SK-N-SH (cell line): Measurements from ENCODE around the gene SLC7A6. TPM values are rescaled to one million over a fixed set of nuclear protein-coding genes. Genes with fewer than 3 reads are reported as not detected.

Experiments used
- CTCF ChIA-PET: fragments of 300-600, 350-600 bp; formaldehyde crosslinking; extraction: SDS; loops from one replicate; lab custom pipeline; 2021; lab: Yijun Ruan, JAX
- POLR2A ChIA-PET: fragments of 350-600 bp; sonication (Branson Sonifier 250); formaldehyde crosslinking; extraction: SDS; loops from one replicate; lab custom pipeline; 2020; ENCODE audit warnings: antibody characterized with exemption, inconsistent platforms; lab: Yijun Ruan, JAX
- DNase-seq: peaks from one replicate; pipeline ENCODE4 v3.0.0; 2012
- H2AFZ ChIP-seq: fragments of 200-600 bp; sonication (generic); 2 replicates; pipeline ENCODE4 v1.8.1; 2016; ENCODE audit warnings: antibody characterized with exemption, mild to moderate bottlenecking, low read depth
- H3F3A ChIP-seq: fragments of 200-600 bp; sonication (generic); replicated peaks from 2 replicates; pipeline ENCODE3; 2016; ENCODE audit warnings: antibody characterized with exemption, mild to moderate bottlenecking; ENCODE audit not compliant: insufficient read depth
- H3K27ac ChIP-seq, 2 experiments: fragments of 200-500 bp in 1 of 2; fragments of 200-600 bp in 1 of 2; sonication (Bioruptor generic) in 1 of 2; sonication (generic), shearing (Covaris generic) in 1 of 2; 2 replicates each; pipeline versions ENCODE4 v1.5.1 to v1.6.1; 2014 to 2016; ENCODE audit warnings: low read depth in 2 of 2, inconsistent platforms in 1 of 2, low read length in 1 of 2, mild to moderate bottlenecking in 1 of 2, mixed read lengths in 1 of 2
- H3K27me3 ChIP-seq: fragments of 200-600 bp; sonication (generic), shearing (Covaris generic); 2 replicates; pipeline ENCODE4 v1.6.1; 2016; ENCODE audit warnings: mixed run types; ENCODE audit not compliant: insufficient read depth
- H3K36me3 ChIP-seq, 2 experiments: fragments of 200-500 bp in 1 of 2; fragments of 200-600 bp in 1 of 2; sonication (Bioruptor generic) in 1 of 2; sonication (generic) in 1 of 2; replicated peaks in 1 of 2; 2 replicates each; pipeline versions ENCODE3 to v1.5.1; 2014 to 2016; ENCODE audit warnings: low read length in 1 of 2, mild to moderate bottlenecking in 1 of 2; ENCODE audit not compliant: insufficient read depth in 2 of 2, control insufficient read depth in 1 of 2
- H3K4me1 ChIP-seq, 2 experiments: fragments of 200-500 bp in 1 of 2; fragments of 200-600 bp in 1 of 2; sonication (Bioruptor generic) in 1 of 2; sonication (generic), shearing (Covaris generic) in 1 of 2; 2 replicates each; pipeline versions ENCODE4 v1.5.1 to v1.6.1; 2014 to 2016; ENCODE audit warnings: low read depth in 1 of 2, low read length in 1 of 2, mixed run types in 1 of 2; ENCODE audit not compliant: insufficient read depth in 2 of 2, control insufficient read depth in 1 of 2
- H3K4me2 ChIP-seq: fragments of 200-600 bp; sonication (generic), shearing (Covaris generic); 2 replicates; pipeline ENCODE4 v1.6.1; 2017; ENCODE audit warnings: mixed run types
- H3K4me3 ChIP-seq, 2 experiments: fragments of 200-500 bp in 1 of 2; fragments of 200-600 bp in 1 of 2; sonication (Bioruptor generic) in 1 of 2; sonication (generic), shearing (Covaris generic) in 1 of 2; 2 replicates each; pipeline versions ENCODE4 v1.5.1 to v1.8.1; 2014 to 2016; ENCODE audit warnings: low read depth in 2 of 2, inconsistent platforms in 1 of 2, low read length in 1 of 2, mild to moderate bottlenecking in 1 of 2, mixed read lengths in 1 of 2, moderate library complexity in 1 of 2
- H3K79me2 ChIP-seq: fragments of 200-600 bp; sonication (generic); 2 replicates; pipeline ENCODE4 v1.8.1; 2017; ENCODE audit warnings: mild to moderate bottlenecking; ENCODE audit not compliant: insufficient read depth
- H3K9ac ChIP-seq: fragments of 200-600 bp; sonication (generic); 2 replicates; pipeline ENCODE4 v1.6.1; 2017; ENCODE audit warnings: mixed run types
- H3K9me2 ChIP-seq: fragments of 200-600 bp; sonication (generic); 2 replicates; pipeline ENCODE4 v1.6.1; 2017; ENCODE audit warnings: mixed run types
- H3K9me3 ChIP-seq: fragments of 200-600 bp; sonication (generic); 2 replicates; pipeline ENCODE4 v1.6.1; 2017; ENCODE audit warnings: mixed run types, mild to moderate bottlenecking, moderate library complexity
- H4K20me1 ChIP-seq: fragments of 200-600 bp; sonication (generic); 2 replicates; pipeline ENCODE4 v1.6.1; 2017; ENCODE audit warnings: mild to moderate bottlenecking, mixed run types; ENCODE audit not compliant: insufficient read depth
- CHD2 ChIP-seq: fragments of 150-350 bp; IDR thresholded peaks from 2 replicates; pipeline ENCODE4 v1.6.1; 2018; ENCODE audit warnings: low read length; ENCODE audit not compliant: partially characterized antibody
- ELF1 ChIP-seq: IDR thresholded peaks from 2 replicates; pipeline ENCODE4 v1.4.0; 2012
- EP300 ChIP-seq, 2 experiments: IDR thresholded peaks; 2 replicates each; pipeline versions ENCODE4 v1.4.0 to v1.6.1; 2012; ENCODE audit warnings: borderline replicate concordance in 1 of 2, low read depth in 1 of 2, low read length in 1 of 2
- EZH2phosphoT487 ChIP-seq: fragments of 200-600 bp; sonication (generic); IDR thresholded peaks from 2 replicates; pipeline ENCODE4 v1.6.1; 2017; ENCODE audit warnings: low read depth, mixed run types, mild to moderate bottlenecking, antibody characterized with exemption, moderate library complexity, borderline replicate concordance
- FOXJ3 ChIP-seq: sonication (generic); formaldehyde crosslinking; IDR thresholded peaks from 2 replicates; pipeline ENCODE4 v1.5.1; 2020; ENCODE audit warnings: mild to moderate bottlenecking, missing genetic modification reagents
- GABPA ChIP-seq: IDR thresholded peaks from 2 replicates; pipeline ENCODE4 v1.4.0; 2012; ENCODE audit warnings: low read depth, mild to moderate bottlenecking
- GATA2 ChIP-seq: sonication (generic); formaldehyde crosslinking; IDR thresholded peaks from 2 replicates; pipeline ENCODE4 v1.5.0; 2020; ENCODE audit warnings: mild to moderate bottlenecking, missing genetic modification reagents
- JUND ChIP-seq: IDR thresholded peaks from 2 replicates; pipeline ENCODE4 v1.4.0; 2012
- NFIC ChIP-seq: IDR thresholded peaks from 2 replicates; pipeline ENCODE4 v1.4.0; 2012; ENCODE audit warnings: borderline replicate concordance
- NRF1 ChIP-seq: IDR thresholded peaks from 2 replicates; pipeline ENCODE4 v1.6.1; 2012; ENCODE audit warnings: low read depth, mild to moderate bottlenecking, low read length
- POLR2AphosphoS5 ChIP-seq: IDR thresholded peaks from 2 replicates; pipeline ENCODE4 v1.6.1; 2012; ENCODE audit warnings: low read depth, low read length
- RFX5 ChIP-seq: IDR thresholded peaks from 2 replicates; pipeline ENCODE4 v1.6.1; 2012; ENCODE audit warnings: mild to moderate bottlenecking, improper control_type of control experiment, low read length
- RXRA ChIP-seq: IDR thresholded peaks from 2 replicates; pipeline ENCODE4 v1.4.0; 2012; ENCODE audit warnings: low read depth, mild to moderate bottlenecking, borderline replicate concordance
- SIN3A ChIP-seq: IDR thresholded peaks from 2 replicates; pipeline ENCODE4 v1.6.1; 2012; ENCODE audit warnings: low read depth, mild to moderate bottlenecking, low read length, moderate library complexity, borderline replicate concordance
- SMC3 ChIP-seq: IDR thresholded peaks from 2 replicates; pipeline ENCODE4 v1.6.1; 2012; ENCODE audit warnings: low read depth, low read length, improper control_type of control experiment
- TCF12 ChIP-seq: IDR thresholded peaks from 2 replicates; pipeline ENCODE4 v1.4.0; 2012
- TEAD4 ChIP-seq: IDR thresholded peaks from 2 replicates; pipeline ENCODE4 v1.4.0; 2012; ENCODE audit warnings: mild to moderate bottlenecking, borderline replicate concordance; ENCODE audit not compliant: insufficient read depth
- YY1 ChIP-seq: IDR thresholded peaks from 2 replicates; pipeline ENCODE4 v1.4.0; 2012; ENCODE audit warnings: low read depth, mild to moderate bottlenecking
- WGBS: methylation state at CpG from one replicate; pipeline ENCODE4 v1.1.6; 2017; ENCODE audit warnings: low lambda C conversion rate; 5-methylcytosine and 5-hydroxymethylcytosine counted together
- polyA plus RNA-seq, 3 experiments: library from polyadenylated mRNA; depleted of rRNA; stranded (reverse); fragments of >200 nt; gene quantifications; 2 replicates each; pipeline ENCODE4 v1.2.3, GENCODE V29; 2012
- TF ChIP-seq, protein P1 (sequence below): IDR thresholded peaks from 2 replicates; pipeline ENCODE4 v1.6.1; 2012; ENCODE audit warnings: mild to moderate bottlenecking, low read depth, low read length, moderate library complexity
- TF ChIP-seq, protein P2 (sequence below): IDR thresholded peaks from 2 replicates; pipeline ENCODE4; 2012
- TF ChIP-seq, protein P3 (sequence below): fragments of 150-350 bp; IDR thresholded peaks from 2 replicates; pipeline ENCODE4 v1.6.1; 2017; ENCODE audit warnings: antibody characterized with exemption, low read length, low read depth, borderline replicate concordance

Gene SLC7A6
- polyA plus RNA-seq, 1 of the 3 experiments (the other 2 are of a cell fraction), result 19.0 TPM

DNA sequence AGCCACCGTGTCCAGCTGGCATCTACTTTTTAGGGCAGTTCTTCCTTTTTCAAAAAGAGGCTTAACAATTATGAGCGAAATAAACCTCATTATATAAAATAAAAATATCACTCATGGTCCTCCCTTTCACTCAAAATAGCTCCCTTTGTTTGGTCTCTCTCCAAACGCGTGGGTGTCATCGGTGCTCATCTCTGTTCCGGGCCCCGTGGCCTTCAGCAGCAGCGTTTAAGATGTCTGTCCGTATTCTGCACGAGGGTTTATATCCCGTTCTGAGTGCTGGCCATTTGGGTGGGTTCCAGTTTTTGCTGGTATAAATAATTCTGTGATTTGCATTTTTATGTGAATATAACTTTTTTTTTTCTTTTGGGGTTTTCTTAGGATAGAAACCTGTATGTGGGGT lies 79.9 kb downstream of the SLC7A6 start (continued):
- TF ChIP-seq RXRA, result no peak
- TF ChIP-seq TCF12, result no peak
- no peak for TF ChIP-seq FOXJ3
- TF ChIP-seq YY1, result no peak
- TF ChIP-seq GATA2 (CRISPR knock-in tag), result no peak
- TF ChIP-seq POLR2AphosphoS5, result no peak

DNA sequence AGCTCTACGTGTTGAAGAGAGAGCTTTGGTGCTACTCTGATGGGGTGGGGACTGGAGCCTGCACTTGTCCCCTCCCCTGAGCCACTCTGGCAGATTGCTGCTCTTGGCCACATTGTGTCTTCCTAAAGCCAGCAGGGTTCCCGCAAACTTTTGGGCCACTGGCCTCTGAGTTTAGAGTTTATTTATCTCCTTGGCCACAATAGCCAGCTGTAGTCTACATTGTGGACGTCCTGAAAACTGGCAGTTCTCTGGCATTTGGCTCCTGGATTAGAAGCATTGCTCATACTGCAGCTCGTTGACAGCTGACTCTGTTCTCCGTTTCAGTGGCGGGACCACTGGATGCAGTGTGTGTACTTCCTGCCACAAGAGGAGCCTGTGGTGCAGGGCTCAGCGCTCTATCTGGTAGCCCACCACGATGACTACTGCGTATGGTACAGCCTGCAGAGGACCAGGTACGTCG lies 81.1 kb downstream of the SLC7A6 start:
- CTCF ChIA-PET, result interaction anchor here (3.1 kb wide), 1 partner anchor 17 kb away, joined by 15 read pairs; no protein-coding TSS in a partner anchor
- DNase-seq, result no peak

More for the DNA sequence above, 81.1 kb downstream of the SLC7A6 start:
- H3K9me3 ChIP-seq, result no peaks in the 10 kb centered on the region
- no peak overlapping the region for H3K9ac ChIP-seq
- no peak overlapping the region for H2AFZ ChIP-seq
- H3K27me3 ChIP-seq, result no peaks in the 10 kb centered on the region
- H3K9me2 ChIP-seq, result no peaks in the 10 kb centered on the region
- H3K4me1 ChIP-seq, result no peaks in the 10 kb centered on the region
- no peaks in the 10 kb centered on the region for H3F3A ChIP-seq
- POLR2A ChIA-PET, result no interaction called here
- TF ChIP-seq, protein P1, sequence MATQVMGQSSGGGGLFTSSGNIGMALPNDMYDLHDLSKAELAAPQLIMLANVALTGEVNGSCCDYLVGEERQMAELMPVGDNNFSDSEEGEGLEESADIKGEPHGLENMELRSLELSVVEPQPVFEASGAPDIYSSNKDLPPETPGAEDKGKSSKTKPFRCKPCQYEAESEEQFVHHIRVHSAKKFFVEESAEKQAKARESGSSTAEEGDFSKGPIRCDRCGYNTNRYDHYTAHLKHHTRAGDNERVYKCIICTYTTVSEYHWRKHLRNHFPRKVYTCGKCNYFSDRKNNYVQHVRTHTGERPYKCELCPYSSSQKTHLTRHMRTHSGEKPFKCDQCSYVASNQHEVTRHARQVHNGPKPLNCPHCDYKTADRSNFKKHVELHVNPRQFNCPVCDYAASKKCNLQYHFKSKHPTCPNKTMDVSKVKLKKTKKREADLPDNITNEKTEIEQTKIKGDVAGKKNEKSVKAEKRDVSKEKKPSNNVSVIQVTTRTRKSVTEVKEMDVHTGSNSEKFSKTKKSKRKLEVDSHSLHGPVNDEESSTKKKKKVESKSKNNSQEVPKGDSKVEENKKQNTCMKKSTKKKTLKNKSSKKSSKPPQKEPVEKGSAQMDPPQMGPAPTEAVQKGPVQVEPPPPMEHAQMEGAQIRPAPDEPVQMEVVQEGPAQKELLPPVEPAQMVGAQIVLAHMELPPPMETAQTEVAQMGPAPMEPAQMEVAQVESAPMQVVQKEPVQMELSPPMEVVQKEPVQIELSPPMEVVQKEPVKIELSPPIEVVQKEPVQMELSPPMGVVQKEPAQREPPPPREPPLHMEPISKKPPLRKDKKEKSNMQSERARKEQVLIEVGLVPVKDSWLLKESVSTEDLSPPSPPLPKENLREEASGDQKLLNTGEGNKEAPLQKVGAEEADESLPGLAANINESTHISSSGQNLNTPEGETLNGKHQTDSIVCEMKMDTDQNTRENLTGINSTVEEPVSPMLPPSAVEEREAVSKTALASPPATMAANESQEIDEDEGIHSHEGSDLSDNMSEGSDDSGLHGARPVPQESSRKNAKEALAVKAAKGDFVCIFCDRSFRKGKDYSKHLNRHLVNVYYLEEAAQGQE, result no peak
- TF ChIP-seq CHD2, result no peak
- TF ChIP-seq, protein P2, sequence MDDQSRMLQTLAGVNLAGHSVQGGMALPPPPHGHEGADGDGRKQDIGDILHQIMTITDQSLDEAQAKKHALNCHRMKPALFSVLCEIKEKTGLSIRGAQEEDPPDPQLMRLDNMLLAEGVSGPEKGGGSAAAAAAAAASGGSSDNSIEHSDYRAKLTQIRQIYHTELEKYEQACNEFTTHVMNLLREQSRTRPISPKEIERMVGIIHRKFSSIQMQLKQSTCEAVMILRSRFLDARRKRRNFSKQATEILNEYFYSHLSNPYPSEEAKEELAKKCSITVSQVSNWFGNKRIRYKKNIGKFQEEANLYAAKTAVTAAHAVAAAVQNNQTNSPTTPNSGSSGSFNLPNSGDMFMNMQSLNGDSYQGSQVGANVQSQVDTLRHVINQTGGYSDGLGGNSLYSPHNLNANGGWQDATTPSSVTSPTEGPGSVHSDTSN, result no peak
- TF ChIP-seq ELF1, result no peak
- no peak for TF ChIP-seq SMC3
- TF ChIP-seq RFX5, result no peak
- TF ChIP-seq FOXJ3, result no peak
- TF ChIP-seq TEAD4, result no peak
- no peak for TF ChIP-seq JUND
- no peak for TF ChIP-seq EP300 (IDR thresholded peaks at IDR 0.05; ENCODE audit: borderline replicate concordance in 1 of 2, low read depth in 1 of 2, low read length in 1 of 2)
- no peak for TF ChIP-seq NFIC
- TF ChIP-seq NRF1, result no peak
- TF ChIP-seq, protein P3, sequence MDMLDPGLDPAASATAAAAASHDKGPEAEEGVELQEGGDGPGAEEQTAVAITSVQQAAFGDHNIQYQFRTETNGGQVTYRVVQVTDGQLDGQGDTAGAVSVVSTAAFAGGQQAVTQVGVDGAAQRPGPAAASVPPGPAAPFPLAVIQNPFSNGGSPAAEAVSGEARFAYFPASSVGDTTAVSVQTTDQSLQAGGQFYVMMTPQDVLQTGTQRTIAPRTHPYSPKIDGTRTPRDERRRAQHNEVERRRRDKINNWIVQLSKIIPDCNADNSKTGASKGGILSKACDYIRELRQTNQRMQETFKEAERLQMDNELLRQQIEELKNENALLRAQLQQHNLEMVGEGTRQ, result no peak
- no peak for TF ChIP-seq SIN3A
- no peak for TF ChIP-seq EZH2phosphoT487
- TF ChIP-seq GABPA, result no peak
- H3K79me2 ChIP-seq, result no peaks in the 10 kb centered on the region
- H4K20me1 ChIP-seq, result no peaks in the 10 kb centered on the region
- no peak overlapping the region for H3K27ac ChIP-seq
- no peak overlapping the region for H3K4me3 ChIP-seq
- peaks cover 15 to 67% of the 10 kb centered on the region in 2 experiments for H3K36me3 ChIP-seq
- no peak overlapping the region for H3K4me2 ChIP-seq
- WGBS, result 92% methylated on average over 7 of the region's 11 CpGs
